ENCODE results near the gene TMEM147.

TMEM147 gene

GRCh38 chr19:35517342-35517741 is 28.1 kb upstream of the TMEM147 start:
- intact Hi-C loops (cut with DNase I), result no loop called here

DNA sequence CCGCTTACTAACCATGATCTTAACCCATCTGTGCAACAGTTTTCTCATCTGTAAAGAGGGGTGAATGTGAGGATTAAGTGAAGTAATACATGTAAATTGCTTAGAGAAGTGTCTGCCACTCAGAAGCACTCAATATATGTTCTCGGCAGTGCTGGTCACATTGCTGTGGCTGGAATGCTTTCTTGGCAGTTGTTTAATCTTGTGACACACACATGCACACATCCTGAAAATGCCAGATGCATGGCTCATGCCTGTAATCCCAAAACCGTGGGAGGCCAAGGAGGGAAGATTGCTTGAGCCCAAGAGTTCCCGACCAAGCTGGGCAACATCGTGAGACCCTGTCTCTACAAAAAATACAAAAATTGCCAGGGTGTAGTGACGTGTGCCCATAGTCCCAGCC is 27.1 kb upstream of the TMEM147 start:
- intact Hi-C loops (cut with DNase I), result no loop called here
- DNase-seq, result no peak

More at GRCh38 chr19:35517342-35517741, 28.1 kb upstream of the TMEM147 start:
- no peak for DNase-seq

DNA sequence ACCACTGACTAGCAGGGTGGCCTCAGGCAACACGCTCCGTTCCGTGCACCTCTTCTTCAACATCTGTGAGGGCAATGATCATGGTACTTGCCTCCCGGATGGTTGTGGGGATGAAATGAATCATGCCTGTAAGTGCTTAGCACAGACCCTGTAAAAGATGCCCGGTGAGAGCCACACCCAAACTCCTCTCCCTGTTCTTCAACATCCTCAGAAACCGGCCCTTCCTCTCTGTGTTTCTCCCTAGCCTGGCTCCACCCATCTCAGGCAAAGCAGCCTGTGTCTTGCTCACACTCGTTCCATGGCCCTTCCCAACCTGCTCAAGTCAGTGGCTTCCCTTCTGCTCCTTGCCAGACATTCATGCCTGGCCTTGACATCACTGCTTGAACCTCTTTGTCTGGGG is 26.1 kb upstream of the TMEM147 start:
- intact Hi-C loops (cut with DNase I), result no loop called here
- no peak for DNase-seq

DNA sequence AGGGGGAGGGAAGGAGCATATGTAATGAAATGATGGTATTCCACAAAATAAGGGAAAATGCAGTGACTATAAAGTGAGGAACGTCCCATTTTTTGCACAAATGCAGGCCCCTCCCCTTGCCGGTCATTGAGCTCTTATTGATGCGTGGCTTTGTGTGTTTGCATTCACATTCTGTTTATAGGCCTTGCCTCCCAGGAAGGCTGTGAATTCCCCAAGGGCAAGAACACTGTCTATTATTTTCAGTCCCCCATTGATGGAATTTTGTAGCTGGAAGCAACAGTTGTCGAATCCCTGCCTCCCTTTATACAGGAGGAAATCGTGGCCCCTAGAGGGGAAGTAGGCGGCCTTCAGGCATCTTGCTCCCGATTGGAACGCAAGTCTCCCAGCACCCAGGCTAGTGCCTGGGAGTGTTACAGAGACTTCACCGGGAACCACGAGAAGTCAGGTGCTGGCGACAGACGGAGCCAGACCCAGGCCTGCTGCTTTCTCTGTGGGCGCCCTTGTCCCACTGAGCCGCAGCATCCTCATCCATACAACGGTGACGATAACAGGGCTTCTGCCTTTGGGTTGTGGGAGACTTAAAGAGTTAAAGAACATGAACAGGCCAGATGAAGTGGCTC is 24.2 kb upstream of the TMEM147 start:
- DNase-seq, result no peak
- intact Hi-C loops (cut with DNase I), result no loop called here

DNA sequence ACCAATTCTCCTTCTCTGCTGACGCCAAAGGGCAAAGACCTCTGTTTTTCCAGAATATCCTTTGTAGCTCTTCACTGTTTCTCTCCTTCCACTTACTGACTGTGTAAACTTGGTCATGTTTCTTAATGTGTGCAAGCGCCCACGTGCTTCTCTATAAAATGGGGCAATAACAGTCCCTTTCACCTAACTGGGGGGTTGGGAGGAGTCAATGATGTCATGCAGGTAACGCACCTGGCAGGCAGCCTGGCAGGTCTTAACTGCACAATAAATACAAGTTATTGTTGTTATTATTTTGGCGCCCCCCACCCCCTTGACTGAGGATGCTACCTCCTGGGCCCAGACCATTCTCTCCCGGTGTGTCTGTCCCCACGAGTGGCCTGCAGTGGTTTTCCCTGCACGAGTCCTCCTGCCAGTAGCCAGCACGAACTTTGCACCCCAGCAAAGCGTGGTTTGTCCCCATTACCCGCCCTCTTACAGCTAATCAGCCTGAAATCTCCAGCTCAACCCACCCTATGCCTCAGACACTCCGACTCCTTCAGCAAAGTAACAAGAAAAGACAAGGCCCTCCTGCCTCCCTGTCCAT is 22.6 kb upstream of the TMEM147 start:
- DNase-seq, result no peak
- intact Hi-C loops (cut with DNase I), result no loop called here

GRCh38 chr19:35524181-35524837 is 21.1 kb upstream of the TMEM147 start:
- intact Hi-C loops (cut with DNase I), result no loop called here
- no peak for DNase-seq

DNA sequence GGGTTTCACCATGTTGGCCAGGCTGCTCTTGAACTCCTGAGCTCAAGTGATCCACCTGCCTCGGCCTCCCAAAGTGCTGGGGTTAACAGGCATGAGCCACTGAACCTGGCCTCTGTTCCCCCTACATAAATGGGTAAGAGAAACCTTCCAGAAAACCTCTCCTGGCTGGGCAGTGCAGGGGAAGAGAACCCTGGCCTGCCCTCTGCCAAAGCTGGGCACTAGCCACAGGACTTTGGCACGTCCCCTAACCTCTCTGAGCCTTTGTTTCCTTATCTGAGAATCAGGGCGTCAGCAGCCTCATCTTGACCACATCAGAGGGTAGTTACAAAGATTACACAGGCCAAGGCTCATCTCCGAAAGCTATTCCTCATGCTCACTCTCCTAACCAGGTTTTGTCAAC is 19.6 kb upstream of the TMEM147 start:
- intact Hi-C loops (cut with DNase I), result no loop called here
- no peak for DNase-seq

- no peak for DNase-seq
- intact Hi-C loops (cut with DNase I), result no loop called here
Measured at GRCh38 chr19:35528218-35529038, 17.0 kb upstream of the TMEM147 start, which contains the start of gene SBSN. SBSN (minus strand) TSS chr19:35528311; CDS start chr19:35528281, 30 bp downstream.

DNA sequence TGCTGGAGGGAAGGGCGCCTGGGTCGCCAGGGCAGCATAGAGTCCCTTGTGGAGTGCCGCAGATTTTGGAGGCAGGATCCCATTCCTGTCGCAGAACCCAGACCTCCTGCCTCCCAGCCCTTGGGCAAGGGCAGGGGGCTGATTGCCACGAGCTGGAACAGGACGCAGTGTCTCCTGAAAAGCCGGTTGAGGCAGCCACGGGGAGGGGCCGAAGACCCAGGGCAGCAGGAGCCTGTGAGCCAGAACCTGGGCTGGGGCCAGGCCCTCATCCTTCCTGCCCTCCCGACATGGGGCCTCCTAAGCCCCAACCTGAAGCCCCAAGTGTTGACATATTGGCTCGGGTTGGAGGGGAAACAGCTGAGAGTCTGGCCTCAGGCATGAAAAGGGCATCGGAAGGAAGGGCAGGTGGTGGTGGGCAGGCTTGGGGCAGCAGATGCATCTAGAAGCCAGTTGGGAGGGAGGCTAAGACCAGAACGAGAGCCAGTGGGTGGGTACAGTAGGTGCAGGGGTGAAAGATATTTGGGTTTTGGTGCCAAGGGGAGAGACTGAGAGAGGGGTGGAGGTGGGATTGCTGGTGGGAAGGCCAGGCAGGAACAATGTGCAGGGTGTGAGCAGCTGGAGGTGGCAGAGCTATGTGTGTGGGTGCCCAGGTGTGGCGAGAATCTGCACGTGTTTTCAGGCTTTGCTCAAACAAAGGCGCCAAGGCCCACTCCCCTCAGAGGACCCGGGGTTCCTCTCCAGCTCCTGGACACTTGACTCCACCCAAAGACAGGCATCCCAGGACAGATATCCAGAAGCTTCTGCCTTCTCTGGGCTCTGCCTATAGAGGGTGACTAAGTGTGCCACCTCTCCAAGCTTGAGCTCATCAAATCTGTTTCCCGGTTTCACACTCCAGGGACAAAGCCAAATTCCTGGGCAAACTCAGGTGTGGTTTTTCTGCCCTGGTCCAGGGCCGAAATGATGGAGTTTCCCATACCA is 15.9 kb upstream of the TMEM147 start:
- DNase-seq, result no peak
- intact Hi-C loops (cut with DNase I), result no loop called here

- intact Hi-C loops (cut with DNase I), result no loop called here
- no peak for DNase-seq
Measured at GRCh38 chr19:35531291-35531690, 14.1 kb upstream of the TMEM147 start.

- DNase-seq, result no peak
- intact Hi-C loops (cut with DNase I), result no loop called here
Measured at GRCh38 chr19:35533201-35533821, 12.1 kb upstream of the TMEM147 start, which contains the start of gene GAPDHS. GAPDHS (plus strand) TSS chr19:35533456; CDS start chr19:35533528, 72 bp downstream.

- intact Hi-C loops (cut with DNase I), result no loop called here
- no peak for DNase-seq
Measured at GRCh38 chr19:35533822-35534392, 11.5 kb upstream of the TMEM147 start.

GRCh38 chr19:35534803-35535480 is 10.5 kb upstream of the TMEM147 start:
- intact Hi-C loops (cut with DNase I), result no loop called here
- no peak for DNase-seq

- DNase-seq, result no peak
- intact Hi-C loops (cut with DNase I), result no loop called here
Measured at GRCh38 chr19:35539314-35539713, 6.1 kb upstream of the TMEM147 start.

GRCh38 chr19:35539850-35540249 is 5.6 kb upstream of the TMEM147 start:
- intact Hi-C loops (cut with DNase I), result no loop called here

GRCh38 chr19:35540356-35540927 is 5.0 kb upstream of the TMEM147 start:
- intact Hi-C loops (cut with DNase I), result no loop called here
- DNase-seq, result no peak

More at GRCh38 chr19:35539850-35540249, 5.6 kb upstream of the TMEM147 start:
- no peak for DNase-seq

- DNase-seq, result no peak
- intact Hi-C loops (cut with DNase I), result no loop called here
Measured at GRCh38 chr19:35542209-35542608, 3.2 kb upstream of the TMEM147 start.

Measured in posterior cingulate gyrus (tissue), 11 donors.